ENCODE results near the gene FBXO38.

FBXO38 gene, protein sequence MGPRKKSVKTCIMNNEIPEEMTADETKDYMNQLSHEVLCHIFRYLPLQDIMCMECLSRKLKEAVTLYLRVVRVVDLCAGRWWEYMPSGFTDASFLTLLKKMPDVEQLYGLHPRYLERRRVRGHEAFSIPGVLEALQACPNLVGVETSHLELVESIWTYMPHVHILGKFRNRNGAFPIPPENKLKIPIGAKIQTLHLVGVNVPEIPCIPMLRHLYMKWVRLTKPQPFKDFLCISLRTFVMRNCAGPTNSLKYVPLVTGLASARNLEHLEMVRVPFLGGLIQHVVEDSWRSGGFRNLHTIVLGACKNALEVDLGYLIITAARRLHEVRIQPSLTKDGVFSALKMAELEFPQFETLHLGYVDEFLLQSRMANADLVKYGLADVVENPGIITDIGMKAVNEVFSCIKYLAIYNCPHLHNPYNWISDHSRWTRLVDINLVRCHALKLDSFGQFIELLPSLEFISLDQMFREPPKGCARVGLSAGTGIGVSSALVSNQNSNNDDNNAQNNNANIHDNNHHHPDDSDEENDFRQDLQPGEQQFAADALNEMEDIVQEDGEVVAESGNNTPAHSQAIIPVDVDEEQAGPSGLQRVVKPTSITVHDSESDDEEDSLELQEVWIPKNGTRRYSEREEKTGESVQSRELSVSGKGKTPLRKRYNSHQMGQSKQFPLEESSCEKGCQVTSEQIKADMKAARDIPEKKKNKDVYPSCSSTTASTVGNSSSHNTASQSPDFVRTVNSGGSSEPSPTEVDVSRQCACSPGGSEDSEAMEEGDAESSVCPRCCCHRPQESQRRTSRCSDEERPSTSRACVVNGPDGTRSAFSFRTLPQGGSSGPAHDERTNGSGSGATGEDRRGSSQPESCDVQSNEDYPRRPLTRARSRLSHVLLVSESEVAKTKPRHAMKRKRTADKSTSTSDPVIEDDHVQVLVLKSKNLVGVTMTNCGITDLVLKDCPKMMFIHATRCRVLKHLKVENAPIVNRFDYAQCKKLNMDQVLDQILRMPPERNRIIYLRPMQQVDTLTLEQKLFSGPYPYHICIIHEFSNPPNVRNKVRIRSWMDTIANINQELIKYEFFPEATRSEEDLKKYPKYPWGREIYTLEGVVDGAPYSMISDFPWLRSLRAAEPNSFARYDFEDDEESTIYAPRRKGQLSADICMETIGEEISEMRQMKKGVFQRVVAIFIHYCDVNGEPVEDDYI

DNA sequence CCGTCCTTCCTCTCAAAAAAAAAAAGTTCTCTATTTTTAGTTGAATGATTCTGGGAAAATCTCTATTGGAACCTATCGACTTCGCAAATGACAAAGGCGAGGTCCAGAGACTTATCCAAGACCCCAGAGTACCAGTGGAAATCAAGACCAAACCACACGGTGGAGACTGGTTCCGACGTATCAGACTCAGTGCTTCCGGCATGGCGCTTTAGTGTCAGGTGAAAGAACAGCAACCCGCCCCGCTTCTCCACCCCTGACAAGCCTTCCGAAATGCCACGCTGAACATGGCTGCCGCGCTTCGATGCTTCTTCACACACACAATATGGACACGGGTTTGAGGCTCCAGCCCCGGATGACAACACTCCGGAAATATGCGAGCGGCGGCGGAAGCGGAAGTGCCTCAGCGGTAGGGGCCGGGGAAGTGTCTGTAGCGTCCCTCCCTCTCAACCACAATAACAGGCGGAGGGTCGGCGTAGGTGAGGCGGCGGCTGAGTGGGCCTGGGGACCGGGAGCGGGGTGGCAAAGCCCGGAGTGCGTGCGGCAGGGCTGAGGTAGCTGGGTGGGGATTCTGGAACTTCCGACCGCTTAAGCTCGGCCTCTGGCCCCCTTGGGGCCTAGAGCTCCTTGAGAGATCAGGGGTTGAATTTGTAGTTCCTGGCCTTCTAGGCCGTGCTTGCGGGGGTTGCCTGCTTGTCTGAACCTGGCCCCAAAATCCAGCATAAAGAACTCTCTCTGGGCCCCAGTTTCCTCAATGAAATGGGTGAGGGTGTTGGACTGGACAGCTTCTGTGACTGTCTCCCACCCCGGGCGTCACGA is at the start of gene FBXO38:
Gene FBXO38, plus strand, starts transcription at position 395 of the 816 bp plus-strand sequence. CDS start 10,819 bp downstream, outside the sequence.
- DNase-seq = peak; percentile 90

DNA sequence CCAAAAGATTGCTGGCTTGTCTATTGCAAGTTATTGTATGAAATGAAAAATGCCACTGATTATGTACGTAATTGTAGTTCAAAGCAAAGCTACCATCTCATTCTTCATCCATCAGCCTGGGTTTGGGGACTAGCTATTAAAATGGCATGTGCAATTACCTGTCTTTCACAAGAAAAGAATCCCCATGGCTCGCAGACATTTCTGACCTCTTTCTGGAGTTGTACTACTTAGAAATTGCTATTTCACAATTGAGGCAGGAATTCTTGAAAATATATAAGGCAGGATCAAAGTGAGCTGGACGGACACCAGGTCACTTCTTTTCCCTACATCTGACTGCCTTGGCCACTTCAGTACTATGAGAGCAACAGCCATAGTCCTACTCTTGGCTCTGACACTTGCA is 48.5 kb upstream of the FBXO38 start, which contains the start of gene SPINK9:
Gene SPINK9, plus strand, starts transcription at position 301 of the 400 bp plus-strand sequence. Its CDS starts 55 bp downstream, at position 356.
- no peak for DNase-seq

DNA sequence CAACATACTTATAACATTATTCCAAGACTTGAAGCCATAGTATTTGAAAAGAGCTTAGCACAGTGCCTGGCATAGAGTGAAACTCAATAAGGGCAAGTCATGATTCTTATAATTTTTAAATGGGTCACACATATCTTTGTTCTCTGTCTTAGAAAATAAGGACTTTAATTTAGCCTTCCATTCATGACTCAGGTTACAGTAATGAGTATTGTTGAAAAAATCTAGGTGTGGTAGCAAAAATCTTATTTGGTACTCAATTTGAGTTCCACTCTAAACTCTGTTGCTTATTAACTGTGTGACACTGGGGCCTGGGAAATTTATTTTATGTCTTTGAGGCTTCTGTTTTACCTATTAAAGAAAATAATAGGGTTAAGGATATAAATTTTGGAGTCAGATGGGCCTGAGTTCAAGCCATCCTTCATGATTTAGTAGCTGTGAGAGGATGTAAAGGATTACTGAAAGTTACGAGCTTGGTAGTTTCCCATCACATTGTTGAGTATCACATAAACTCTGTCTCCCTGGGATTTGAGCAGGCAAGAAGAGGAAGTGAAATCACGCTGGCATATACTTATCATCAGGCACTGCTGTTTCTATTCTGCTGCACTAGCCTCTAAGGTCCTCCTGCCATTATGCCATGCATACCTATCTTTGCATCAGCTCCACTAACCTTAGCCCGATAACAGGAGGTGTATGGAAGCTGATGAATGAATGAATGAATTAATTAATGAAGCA is 46.9 kb upstream of the FBXO38 start:
- DNase-seq = no peak

DNA sequence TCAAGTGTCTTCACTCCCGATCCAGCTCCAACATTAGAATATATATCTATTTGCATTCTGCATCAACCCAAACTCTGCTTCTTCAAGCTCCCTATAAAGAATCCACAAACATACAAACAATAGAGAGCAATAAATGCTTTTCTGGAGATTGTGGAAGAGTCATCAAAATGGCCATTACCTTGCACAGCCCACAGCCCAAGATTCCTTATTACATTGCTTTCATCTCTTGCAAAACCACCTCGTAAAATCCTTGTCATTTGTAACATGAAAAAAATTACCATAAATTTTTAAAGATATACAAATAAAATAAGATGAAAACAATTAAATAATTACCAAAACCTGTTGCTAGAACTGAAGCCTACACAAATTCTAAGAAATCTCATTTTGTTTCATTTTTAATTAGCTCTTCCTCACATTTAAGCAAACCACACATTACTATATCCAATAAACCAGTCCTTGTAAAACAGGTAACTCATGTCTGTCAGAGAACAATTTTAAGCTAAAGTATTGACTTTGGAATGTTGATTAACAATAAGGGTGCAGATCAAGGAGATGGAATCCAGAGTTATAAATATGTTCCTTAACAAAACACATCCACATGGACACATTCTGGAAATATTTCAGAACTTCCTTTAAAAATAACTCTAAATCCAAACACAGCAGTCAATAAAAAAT is 41.2 kb upstream of the FBXO38 start:
- no peak for DNase-seq

DNA sequence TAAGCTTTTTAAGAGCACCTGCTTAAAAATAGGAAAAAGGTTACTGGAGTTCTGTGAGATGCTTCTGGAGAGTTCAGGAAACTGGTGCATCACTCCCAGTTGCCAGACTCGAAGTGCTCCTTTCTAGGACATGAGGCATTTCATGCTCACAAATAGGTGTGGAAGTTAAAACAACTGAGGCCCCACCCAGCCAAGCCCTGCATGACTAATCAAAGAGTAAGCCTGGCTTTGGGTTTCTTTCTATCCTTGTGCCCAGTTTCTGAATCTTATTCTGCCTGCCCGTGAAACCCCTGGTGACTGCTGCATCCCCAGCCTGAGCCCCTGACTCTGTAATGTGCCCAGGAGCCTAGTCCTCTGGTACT is 40.7 kb upstream of the FBXO38 start:
- DNase-seq = no peak

- DNase-seq = no peak
Measured at GRCh38 chr5:148343603-148344487, 39.9 kb upstream of the FBXO38 start.

DNA sequence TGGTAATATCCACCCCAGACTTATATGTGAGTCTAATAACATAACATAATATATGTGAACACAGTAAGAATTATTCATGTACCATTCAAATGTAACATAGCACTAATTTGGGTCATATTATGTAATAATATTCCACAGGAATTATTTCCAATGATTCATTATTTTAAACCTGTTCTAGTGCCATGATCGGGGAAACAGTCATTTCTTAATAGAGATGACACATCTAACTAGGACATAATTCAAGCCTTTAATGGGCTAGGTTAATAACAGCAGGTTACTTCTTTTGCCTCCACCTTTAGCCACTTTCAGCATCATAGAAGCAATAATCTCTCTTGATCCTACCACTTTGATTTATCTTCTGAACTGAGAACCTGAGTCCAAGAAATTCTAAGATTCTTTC is 36.1 kb upstream of the FBXO38 start:
- DNase-seq = no peak

DNA sequence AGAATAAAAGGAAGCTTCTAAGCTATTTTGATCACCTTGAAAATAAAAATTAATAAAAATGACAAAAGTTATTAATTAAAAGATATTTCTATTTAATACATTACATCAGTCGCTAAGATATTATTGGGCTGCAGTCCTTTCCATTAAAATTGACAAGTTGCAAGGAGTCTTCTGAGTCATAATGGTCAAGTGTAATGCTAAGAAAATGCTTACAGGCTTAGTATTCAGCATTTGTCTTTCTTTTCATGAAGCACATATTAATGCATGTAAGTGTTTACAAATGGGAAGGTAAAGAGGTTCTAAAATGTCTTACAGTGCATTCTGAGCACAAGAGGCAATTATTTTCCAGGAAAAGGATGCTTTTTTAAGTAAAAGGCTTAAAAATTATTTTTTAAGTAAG is 31.1 kb upstream of the FBXO38 start:
- DNase-seq = no peak

DNA sequence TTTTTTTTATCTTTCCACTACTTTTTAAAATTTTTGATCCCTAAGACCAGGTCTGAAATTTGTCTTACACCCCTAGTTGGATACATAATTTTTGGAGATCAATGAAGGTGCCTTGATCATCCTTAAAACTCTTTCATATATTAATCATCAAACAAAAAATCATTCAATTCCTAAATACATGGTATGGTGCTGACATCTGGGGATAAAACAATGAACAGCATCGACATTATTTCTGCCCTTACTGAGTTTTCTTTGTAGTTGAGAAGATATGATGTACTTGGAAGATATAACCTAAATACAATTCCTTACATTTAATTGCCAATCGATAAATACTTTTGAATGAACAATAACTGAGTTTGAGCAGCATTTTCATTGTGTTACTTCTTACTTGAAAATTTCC is 30.1 kb upstream of the FBXO38 start:
- no peak for DNase-seq

DNA sequence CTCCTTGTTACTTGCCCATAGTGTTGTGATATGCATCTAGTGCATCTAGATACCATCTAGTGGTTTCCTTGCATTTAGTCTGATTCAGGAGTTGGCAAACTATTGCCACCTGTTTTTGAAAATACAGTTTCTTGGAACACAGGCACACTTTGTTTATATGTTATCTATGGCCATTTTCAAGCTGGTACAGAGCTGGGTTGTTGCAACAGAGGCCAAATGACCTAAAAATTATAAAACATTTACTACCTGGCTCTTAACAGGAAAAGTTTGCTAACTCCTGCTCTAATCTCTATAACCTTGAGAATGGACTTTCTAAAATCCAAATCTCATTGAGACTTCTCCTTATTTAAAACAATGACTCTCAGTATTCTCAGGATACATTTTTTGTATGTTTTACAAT is 19.4 kb upstream of the FBXO38 start:
- DNase-seq = no peak

DNA sequence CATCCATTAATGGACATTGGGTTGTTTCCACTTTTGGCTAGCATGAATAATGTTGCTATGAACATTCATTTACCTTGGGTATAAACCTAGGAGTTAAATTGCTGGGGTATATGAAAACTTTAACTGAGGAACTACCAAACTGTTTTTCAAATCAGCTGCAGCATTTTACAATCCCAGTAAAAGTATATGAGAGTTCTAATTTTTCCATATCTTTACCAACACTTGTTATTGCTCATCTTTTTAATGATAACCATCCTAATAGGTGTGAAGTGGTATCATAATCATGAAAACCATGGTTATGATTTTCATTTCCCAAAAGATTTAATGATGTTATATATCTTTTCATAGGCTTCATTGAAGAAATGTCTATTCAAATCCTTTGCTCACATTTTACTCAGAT is 15.5 kb upstream of the FBXO38 start:
- DNase-seq = no peak

DNA sequence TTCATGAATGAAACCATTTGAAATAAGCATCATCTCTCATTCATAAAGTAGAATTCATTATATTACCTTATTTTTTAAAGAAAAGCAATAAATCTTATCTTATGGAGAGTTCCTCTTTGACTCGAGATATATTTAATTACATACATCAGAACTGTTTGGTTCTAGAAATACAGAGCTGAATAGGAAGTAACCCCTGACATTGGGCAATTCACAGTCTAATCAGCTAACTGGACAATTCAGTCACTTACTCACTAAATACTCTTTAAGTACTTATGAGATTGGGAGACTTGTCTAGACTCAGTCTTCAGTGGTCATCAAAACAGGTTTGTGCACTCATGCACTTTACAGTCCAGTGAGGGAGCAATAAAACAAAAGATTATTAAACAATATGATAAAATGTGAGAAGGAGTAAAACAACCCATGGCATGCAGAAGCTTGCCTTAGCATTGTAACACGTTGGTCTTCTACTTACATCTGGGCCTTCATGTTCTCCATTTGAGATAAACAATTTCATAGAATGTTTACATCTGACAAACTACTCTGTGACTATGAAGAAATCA is 11.5 kb upstream of the FBXO38 start:
- no peak for DNase-seq

DNA sequence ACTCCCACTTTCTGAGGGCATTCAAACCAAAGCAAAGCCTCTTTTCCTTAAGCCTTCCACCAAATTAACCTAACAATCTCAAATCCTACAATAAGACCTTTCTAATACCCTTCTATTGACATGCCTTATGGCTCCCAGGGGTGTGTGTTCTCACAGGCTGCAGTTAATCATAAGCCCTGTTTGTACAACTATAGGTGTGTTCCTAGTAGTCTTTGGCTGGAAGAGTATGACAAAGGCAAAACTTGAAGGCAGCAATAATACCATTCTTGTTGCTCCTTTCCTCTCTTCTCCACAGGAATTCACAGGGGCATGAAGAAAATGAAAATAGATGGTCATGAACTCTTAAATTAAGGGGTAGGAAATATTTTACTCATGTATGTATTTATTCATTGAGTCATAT is 10.9 kb upstream of the FBXO38 start:
- DNase-seq = no peak

DNA sequence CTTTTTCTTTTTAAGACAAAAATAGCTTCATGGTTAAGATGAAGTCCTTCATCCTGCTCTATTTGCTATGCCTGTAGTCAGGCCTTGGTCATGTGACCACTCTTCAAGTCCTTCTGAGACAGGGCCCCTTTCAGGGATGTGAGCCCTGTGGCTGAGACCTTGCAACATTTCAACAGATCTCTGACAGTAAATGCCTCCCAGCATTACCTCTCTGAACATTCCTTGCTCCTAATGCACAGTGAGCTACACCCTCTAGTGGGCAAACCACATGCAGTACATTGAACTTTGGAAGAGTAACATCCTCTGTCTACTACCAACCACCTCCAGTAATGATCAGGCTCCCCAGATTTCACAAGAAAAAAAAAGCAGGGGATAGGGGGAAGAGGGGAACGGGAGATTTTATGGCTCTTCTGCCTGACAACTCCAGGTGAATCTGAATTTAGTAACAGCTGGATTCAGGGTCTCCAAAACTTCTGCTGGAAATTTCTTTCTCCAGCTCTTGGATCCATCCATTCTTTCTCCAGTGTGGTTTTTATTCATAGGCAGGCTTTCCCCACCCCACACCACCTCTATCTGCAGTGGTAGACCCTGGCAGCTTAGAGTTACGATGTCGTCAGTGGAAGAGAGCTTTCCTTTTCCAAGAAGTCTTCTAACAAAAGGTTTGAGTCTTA is 8.9 kb upstream of the FBXO38 start:
- DNase-seq = peak; percentile 15

DNA sequence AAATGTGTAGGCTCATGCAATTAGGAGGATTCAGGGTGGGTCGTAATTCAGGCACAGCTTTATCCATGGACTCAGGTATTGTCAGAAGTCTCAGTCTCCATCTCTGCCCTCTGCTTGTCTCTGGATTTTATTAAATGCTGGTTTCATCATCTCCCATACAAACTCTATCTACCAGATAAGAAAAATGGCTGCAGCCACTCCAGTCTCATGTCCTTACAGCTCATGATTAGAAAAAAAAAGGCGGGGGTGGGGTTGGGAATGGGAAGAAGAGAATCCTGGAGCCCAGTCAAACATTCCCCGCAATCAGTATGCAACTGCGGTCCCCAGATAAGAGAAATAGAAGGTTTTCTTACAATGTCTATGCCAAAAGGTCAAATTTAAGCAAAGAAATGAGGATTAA is 7.6 kb upstream of the FBXO38 start:
- no peak for DNase-seq

GRCh38 chr5:148378670-148379069 is 5.1 kb upstream of the FBXO38 start:
- no peak for DNase-seq

DNA sequence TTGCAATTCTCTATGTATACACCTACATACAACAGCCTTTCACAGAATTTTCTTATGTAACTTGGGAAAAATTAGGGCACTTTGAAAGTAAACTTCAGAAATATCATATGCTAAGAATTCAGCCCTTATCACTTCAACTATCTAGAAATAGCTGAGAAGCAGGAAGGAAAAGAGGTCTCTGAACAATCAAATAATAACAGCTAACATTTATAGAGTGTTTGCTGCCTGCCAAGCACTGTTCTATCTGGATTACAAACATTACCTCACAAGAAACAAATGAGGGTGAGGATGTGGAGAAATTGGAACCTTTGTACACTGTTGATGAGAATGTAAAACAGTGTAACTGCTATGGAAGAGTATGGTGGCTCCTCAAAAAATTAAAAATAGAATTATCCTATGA is 4.4 kb upstream of the FBXO38 start:
- no peak for DNase-seq

DNA sequence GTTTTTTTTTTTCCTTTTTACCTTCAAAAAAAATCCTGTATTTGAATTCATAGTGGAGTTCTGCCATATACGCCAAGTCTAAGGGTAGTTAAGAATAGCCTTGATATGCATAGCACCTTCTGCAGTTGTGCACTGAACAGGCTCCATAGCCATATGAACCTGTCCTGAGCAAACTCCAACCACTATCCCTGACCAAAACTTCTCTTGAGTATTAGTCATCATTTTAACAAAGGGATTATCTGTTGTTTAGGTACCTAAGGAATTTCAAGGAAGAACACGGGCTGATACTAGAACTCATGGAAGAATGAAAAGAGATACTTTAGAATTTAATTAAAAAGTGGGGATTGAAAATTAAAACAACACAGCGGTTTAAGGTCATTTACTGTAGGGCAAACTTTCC is 1.9 kb upstream of the FBXO38 start:
- no peak for DNase-seq

- DNase-seq = no peak
Measured at GRCh38 chr5:148382961-148383360, 797 bp upstream of the FBXO38 start.
